GM10847 (cell line): ENCODE data around the gene SPAG16.

ENCODE experiments used
- POLR2A ChIP-seq: IDR thresholded peaks from 2 replicates; pipeline ENCODE4 v1.6.1; 2011; ENCODE audit not compliant: insufficient read length; ENCODE audit errors: extremely low read depth

Gene SPAG16

GRCh38 chr2:214378455-214379103 is 1094.3 kb downstream of the SPAG16 start:
- no peak for TF ChIP-seq POLR2A

GRCh38 chr2:214379227-214379626 is 1095.0 kb downstream of the SPAG16 start:
- no peak for TF ChIP-seq POLR2A

DNA sequence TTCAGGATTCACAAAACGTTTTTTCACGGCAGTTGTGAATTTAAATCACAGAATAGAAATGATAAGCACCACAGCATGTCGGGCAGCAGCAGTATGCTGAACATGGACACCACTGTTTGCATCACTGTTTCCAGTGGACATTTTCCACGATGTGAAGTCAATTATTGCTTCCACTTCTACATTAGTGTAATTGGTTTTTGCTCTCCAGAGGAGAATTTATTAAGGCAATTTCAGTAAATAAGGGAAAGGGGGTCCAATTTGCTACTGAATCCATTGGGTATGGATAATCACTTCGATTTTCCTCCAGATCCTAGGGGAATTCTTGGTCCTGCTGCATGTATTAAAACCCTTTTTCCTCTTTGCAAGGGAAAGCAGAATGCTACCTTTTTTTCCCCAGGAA is 1096.4 kb downstream of the SPAG16 start:
- no peak for TF ChIP-seq POLR2A

GRCh38 chr2:214382229-214382628 is 1098.0 kb downstream of the SPAG16 start:
- no peak for TF ChIP-seq POLR2A

- TF ChIP-seq POLR2A = no peak
These were observed 1102.5 kb downstream of the SPAG16 start for GRCh38 chr2:214386720-214387119.

DNA sequence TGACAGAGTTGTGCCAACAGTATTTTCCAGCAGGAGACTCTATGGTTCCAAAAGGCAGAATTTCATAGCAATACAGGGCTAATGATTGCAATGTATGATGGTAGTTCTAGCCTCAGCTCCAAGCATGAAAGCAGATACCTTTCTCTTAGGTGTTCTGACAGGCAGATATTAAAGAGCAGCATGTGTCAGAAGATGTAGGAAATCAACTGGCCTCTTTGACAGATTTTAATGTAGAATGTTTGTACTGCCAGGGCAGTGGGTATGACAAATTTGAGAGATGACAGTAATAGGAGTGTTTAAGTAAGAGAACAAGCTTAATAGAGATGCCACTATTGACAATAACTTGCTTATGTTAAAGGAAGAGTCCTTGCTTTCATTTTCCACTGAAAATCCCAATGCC is 1105.1 kb downstream of the SPAG16 start:
- no peak for TF ChIP-seq POLR2A

- TF ChIP-seq POLR2A = no peak
These were observed 1109.5 kb downstream of the SPAG16 start for GRCh38 chr2:214393796-214394195.

GRCh38 chr2:214395040-214395439 is 1110.8 kb downstream of the SPAG16 start:
- TF ChIP-seq POLR2A = no peak

DNA sequence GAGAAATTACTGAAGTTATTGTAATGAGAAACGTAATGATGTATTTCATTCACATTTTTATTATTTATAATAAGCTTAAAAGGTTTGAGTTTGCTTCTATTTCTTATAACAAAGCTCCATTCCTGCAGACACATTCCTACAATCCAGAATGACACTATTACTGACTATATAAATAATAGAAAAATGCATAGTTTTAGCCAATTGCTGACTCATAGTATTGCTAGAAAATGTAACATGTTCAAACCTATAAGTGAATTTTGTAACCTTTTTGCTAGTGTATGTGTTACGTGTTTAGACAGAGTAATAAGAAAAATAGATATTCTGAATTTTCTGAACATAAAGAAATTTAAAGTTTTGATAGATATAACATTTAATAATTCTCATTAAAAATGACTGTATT is 1117.3 kb downstream of the SPAG16 start:
- no peak for TF ChIP-seq POLR2A

DNA sequence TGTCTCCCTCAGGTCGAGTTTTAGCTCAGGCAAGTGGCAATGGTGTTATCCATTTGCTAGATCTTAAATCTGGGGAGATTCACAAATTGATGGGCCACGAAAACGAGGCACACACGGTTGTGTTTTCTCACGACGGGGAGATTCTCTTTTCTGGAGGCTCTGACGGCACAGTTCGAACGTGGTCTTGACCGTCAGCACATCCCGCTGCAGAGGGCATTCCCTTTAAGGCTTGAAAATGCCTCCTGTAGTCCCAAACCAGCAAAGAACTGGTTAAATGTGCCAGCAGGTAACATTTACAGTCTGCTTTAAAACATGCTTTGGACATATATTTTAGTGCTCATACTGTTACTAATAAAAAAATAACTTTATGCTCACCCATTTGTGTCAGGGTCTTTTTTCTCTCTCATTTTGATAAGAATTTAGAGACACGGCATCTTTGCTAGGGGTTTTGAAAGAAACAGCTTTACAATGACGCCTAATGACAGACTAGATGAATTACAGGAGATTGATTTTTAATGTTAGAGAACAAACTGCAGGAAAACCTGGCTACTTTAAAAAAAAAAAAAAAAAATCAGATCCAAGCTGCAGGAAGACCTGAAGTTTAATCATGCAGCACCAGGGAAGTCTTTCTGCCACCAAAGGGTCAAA is 1126.0 kb downstream of the SPAG16 start:
- TF ChIP-seq POLR2A = no peak

DNA sequence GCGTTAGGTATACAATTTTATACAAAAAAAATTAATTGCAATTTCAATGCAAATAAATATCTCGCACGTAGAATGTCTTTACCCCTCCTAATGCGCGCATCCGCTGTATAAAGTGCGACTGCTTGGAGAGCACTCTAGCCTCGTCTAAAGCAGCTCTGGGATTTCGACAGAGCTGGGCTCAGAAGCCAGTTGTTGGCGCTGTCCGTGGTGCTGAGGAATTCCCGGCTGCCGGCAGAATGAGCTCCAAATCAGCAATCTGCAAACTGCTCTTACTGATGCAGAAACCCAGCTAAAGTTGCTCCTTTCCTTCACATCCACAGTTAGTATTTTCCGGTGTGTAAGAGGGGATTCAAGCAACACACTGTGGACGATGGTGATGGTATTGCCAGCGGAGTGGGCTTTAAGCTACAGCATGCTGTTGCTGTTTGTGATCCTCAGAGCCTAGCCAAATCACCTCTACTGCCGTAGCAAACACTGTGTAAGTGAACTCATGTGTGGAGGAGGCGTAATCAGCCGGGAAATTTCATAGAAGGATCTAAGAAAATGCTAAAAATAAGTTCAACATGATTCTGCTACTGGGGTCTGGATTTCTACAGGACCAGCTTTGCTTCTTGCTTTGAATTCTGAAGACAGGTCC is 1126.8 kb downstream of the SPAG16 start, which contains the start of gene VWC2L:
Gene VWC2L, plus strand, starts transcription at position 137 of the 637 bp plus-strand sequence. CDS start 3,140 bp downstream, outside the sequence.
- TF ChIP-seq POLR2A = no peak

DNA sequence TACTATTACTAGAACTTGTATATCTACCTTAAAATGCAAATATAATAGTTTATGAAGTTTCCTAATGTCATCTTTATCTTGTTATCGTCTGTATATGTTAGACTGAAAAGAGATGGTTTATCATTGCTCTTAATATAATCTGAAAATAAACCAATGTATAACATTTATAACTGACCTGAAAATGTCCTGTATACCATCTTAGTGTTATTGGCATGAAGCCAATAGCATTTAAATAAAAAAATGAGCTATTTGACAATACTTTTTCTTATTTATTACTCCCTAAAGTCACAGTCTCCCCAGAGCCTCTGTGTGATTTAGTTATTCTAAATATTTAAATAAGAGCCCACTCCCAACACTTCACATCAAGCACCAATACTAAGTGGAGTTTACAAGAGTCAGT is 1128.4 kb downstream of the SPAG16 start:
- no peak for TF ChIP-seq POLR2A

- TF ChIP-seq POLR2A = no peak
These were observed 1152.2 kb downstream of the SPAG16 start for GRCh38 chr2:214436470-214436869.

DNA sequence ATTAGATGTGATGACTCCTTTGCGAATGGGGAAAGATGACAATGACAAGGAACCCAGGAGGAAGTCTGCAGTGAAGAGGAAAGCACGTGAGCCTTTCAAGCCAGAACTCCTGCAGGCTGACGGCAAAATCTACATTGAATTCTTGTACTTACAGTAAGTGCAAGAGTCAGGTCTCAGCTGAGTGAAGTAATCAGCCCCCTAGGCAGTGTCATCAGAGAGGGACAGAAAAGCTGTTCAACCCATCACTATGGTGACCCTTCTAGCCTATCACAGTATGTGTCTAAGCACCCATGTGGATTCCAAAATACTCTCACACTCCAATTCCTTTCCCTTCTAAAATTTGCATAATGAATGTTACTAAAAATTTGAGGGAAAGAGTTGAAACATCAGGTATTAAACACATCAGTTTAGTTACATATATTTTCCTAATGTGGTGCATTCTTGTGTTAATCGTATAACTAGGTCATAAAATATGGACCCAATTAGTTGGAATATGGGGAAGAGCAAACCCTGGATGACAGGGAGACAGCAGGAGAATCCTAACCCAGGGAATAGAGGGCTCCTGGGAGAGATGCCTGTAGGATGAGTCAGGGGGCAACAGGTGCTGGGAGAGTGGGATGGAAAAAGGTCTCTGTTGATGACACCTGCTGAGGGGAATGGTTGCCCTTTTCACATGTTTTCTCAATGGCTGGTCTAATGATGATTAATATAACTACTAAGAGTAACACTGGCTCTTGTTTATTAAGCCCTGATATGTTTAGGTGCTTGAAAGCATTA is 1166.0 kb downstream of the SPAG16 start:
- TF ChIP-seq POLR2A = no peak

- TF ChIP-seq POLR2A = no peak
These were observed 1167.4 kb downstream of the SPAG16 start for GRCh38 chr2:214451516-214452275.
